ENCODE data around the gene SMAD1.

The SMAD1 gene

GRCh38 chr4:145481164-145481941 lies at the start of gene SMAD1:
Gene SMAD1, plus strand, starts transcription at chr4:145481853. Its CDS starts 32,761 bp downstream, at chr4:145514614.
- peak; percentile 7 to 17 for DNase-seq (ENCODE audit: low read depth in 2 of 2)

- DNase-seq (ENCODE audit: low read depth in 2 of 2) = no peak
These were observed 48.0 kb upstream of the SMAD1 start for GRCh38 chr4:145433684-145434083.

DNA sequence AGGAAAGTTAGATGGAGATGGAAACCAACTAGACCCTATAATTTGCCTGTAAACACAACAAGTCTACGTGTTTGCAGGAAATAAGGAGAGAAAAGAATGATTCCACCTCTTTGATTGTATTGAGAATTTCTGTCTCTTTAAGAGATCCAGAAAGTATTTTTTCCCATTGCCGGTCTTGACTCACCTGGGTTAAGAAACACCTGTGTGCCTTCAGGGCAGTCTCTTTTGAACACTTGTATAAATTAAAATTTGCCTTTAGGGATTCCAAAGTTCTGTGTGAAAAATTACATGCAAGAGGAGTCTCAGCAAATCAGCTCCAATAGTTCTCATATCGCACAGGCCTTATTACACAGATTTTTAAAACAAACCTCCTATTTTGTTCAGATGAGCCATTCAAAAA lies 46.0 kb upstream of the SMAD1 start:
- no peak for DNase-seq (ENCODE audit: low read depth in 2 of 2)

DNA sequence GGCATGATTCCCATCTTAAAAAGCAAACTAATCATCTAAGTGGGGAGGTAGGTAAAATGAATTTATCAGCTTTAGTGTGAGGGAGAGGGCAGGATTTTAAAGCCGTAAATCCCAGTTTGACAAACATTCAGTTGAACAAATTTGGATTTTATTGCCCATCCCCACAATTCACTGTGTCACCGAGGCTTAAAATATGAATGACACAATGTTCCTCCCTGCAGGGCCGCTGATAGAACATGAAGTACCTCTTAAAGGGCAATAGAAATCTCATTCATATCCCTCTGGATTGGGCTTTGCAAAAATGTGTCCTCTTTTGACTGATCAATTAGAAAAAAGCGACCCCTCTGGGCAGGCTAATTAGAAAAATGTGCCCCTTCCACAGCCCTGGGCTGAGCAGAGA lies 45.5 kb upstream of the SMAD1 start:
- DNase-seq (ENCODE audit: low read depth in 2 of 2) = no peak

DNA sequence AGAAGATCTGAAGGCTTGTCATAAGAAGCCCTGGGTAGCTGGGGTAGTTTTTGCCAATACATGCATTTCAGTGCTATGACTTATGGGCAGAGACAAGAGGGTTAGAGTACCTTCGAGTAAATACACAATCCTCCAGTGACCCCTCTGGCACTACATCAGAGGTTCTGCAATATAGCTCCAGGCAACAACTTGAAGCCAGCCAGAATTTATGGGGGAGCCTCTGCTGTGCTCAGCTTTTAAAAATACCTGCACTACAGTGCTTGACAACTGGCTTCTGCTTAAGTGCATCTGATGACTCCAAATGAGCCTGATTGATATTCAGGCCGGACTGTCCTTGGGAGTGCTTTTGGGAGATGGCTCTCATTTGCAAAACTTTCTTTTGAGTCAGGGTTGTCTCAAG lies 44.9 kb upstream of the SMAD1 start:
- no peak for DNase-seq (ENCODE audit: low read depth in 2 of 2)

GRCh38 chr4:145437466-145437865 lies 44.2 kb upstream of the SMAD1 start:
- DNase-seq (ENCODE audit: low read depth in 2 of 2) = no peak

- DNase-seq (ENCODE audit: low read depth in 2 of 2) = no peak
These were observed 43.4 kb upstream of the SMAD1 start for GRCh38 chr4:145438298-145438697.

DNA sequence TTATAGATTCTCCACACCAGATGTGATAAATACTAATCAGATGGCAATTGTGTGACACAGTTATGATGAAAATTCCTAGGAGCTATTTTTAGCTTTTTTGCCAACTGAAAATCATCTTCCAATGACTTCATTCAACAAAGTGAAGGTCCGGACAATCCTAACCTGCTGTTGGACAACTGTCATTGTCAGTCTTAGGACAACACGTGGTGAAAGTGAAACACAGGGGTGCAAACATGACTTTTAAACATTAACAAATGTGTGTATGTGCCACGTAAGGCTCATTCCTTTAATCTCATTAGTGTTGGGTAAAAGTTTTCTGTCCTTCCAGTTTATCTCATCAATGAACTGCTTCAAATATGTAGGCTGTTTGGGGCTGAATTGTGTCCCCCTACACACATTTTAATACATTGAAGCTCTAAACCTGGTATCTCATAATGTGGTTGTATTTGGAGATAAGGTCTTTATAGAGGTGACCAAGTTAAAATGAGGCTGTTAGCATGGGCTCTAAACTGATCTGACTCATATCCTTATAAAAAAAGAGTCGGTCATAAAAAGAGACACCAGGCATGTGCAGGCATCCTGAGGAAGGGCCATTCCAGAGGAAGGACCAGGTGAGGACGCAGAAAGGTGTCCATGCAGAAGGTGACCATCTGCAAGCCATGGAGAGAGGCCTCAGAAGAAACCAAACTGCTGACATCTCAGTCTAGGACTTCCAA lies 41.2 kb upstream of the SMAD1 start:
- DNase-seq (ENCODE audit: low read depth in 2 of 2) = no peak

GRCh38 chr4:145446184-145446583 lies 35.5 kb upstream of the SMAD1 start:
- DNase-seq (ENCODE audit: low read depth in 2 of 2) = no peak

- no peak for DNase-seq (ENCODE audit: low read depth in 2 of 2)
These were observed 29.8 kb upstream of the SMAD1 start for GRCh38 chr4:145451895-145452294.

DNA sequence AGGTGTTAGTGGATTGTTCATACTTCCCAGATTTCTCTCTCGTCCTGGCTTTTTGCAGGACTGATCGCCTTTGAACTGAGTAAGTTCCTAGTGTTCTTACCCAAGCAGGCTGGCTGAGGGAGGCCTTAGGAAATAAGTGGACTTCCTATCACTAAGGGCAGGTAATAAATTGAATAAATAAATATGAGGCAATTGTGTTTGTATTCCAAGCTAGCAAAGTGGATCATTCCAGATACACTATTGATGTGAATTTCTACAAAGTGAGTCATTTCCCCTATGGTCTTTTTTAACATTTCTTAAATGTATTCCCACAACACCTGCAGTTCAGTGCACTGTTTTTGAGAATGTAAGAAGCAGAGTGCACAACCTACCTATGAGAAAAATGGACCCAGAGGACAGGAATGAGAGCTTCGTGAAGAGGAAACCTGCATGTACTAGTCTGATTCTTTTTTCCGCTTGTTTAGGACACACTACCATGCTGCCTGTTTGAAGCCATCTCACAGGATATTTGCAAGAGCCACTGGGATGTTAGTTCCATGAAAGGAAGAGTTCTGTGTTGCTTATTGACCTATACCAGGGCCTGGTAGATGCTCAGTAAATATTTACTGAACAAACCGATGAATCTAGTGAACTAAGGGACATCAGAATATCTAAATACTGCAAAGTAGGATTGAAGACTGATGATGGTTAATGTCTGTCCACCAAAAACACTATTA lies 29.0 kb upstream of the SMAD1 start:
- no peak for DNase-seq (ENCODE audit: low read depth in 2 of 2)

DNA sequence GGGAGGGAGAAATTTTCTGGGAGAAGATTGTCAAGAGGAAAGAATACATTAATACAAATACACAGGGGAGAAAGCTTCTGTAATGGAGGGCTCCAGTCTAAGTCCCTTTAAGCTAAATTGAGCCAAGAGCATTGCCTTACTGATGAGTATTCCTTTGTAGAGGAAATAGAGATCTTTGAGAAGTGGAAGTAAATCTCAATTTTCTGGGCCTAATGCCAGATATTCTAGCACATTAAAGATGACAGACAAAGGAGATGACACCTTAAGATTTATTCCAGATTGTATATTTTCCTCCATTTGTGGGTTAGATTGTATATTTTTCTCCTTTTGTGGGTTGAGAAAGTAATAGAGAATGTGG lies 28.5 kb upstream of the SMAD1 start:
- DNase-seq (ENCODE audit: low read depth in 2 of 2) = no peak

- DNase-seq (ENCODE audit: low read depth in 2 of 2) = no peak
These were observed 8.4 kb upstream of the SMAD1 start for GRCh38 chr4:145473203-145473602.

GRCh38 chr4:145480257-145480656 lies 1.4 kb upstream of the SMAD1 start:
- no peak for DNase-seq (ENCODE audit: low read depth in 2 of 2)

GRCh38 chr4:145481942-145482208 lies 222 bp downstream of the SMAD1 start:
- no peak for DNase-seq (ENCODE audit: low read depth in 2 of 2)

GRCh38 chr4:145482209-145483037 lies 770 bp downstream of the SMAD1 start:
- DNase-seq (ENCODE audit: low read depth in 2 of 2) = peak; percentile 49 to 65

DNA sequence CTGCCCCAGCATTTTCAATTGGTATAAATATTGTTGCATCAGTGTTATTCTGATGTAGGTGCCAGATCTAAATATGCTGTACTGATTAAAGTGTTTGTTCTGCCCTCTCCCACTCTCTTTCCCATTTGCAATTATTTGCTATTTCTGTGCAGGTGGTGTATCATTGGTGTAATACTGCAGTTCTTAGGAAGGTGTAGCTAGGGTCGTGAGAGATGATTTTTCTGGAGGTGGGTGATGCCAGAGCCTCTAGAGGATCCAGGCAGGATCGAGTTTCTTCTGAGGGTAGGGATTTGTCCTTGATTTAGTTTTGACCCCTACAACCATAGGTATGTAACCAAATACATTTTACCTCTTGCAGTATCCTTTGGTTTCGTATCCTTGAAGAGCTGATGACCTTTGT lies 1.9 kb downstream of the SMAD1 start:
- no peak for DNase-seq (ENCODE audit: low read depth in 2 of 2)

GRCh38 chr4:145484225-145484846 lies 2.7 kb downstream of the SMAD1 start:
- DNase-seq (ENCODE audit: low read depth in 2 of 2) = no peak

DNA sequence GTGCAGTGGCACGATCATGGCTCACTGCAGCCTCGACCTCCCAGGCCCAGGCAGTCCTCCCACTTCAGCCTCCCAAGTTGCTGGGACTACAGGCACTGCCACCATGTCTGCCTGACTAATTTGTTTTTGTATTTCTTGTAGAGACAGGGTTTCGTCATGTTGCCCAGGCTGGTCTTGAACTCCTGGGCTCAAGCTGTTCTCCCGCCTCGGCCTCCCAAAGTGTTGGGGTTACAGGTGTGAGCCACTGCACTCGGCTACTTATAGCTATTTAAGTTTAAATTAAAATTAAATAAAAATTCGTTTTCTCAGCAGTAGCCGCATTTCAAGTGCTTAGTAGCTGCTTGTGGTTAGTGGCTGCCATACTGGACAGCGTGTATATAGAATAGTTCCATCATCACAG lies 3.5 kb downstream of the SMAD1 start:
- DNase-seq (ENCODE audit: low read depth in 2 of 2) = no peak

GRCh38 chr4:145486603-145487002 lies 5.0 kb downstream of the SMAD1 start:
- DNase-seq (ENCODE audit: low read depth in 2 of 2) = no peak

- peak in 1 of 2 donors; percentile 10 for DNase-seq (ENCODE audit: low read depth in 2 of 2)
These were observed 6.0 kb downstream of the SMAD1 start for GRCh38 chr4:145487631-145488030.

DNA sequence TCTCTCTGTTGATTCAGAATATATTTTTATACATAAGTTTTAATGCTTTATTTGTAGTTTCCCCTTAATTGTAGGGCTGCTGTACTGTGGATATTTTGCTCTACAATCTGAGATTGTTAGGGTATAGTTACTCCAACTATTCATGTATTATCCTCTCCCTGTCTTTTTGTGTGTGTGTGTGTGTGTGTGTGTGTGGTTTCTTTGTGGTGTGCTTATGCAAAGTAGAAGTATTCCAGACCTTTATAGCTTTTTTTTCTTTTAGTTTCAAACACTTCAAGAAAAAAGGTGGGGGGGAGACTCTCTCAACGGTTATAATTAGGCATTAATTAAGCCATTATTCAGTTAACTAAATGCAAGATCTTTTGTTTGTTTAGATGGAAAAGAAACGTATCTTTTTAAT lies 6.7 kb downstream of the SMAD1 start:
- no peak for DNase-seq (ENCODE audit: low read depth in 2 of 2)

Data from stimulated activated CD8-positive, alpha-beta memory T cell treated with anti-CD3 and anti-CD28 coated beads, Interleukin-2, amount 100 ng/mL, for 48 hours (primary cell).